GM21515 (cell line): ENCODE measurements around the gene CLDN22.
A peak's percentile ranks its signal among the peaks of the same experiment; 100 is the strongest.

Experiments used
- ATAC-seq: cut with Tn5 transposase; IDR thresholded peaks from one replicate; pipeline ENCODE4 v1.9.1; 2021; ENCODE audit not compliant: unreplicated experiment

CLDN22 gene

DNA sequence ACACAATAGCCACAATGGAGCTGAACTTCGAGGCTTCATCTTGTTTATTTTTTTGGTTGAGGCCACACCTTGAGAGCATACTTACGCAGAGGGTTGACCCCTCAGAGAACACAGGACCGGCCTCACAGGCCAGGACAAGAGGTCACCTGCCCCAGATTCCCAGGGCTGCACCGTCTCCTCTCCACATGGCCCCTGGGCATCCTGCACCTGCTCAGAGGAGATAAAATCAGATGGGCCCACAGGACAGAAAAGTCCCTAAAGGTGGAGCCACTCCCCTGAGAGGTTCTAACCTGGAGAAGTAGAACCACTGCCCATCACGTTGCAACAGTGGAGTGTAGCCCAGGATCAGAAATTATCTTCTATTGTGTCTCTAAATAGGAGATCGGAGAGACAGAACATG, 3.2 kb upstream of the CLDN22 start:
- ATAC-seq, result no peak

GRCh38 chr4:183322326-183322725, 2.2 kb upstream of the CLDN22 start, which contains the start of gene CLDN24:
Gene CLDN24 (minus strand): TSS chr4:183322426. CDS start chr4:183322426, 0 bp downstream.
- no peak for ATAC-seq

DNA sequence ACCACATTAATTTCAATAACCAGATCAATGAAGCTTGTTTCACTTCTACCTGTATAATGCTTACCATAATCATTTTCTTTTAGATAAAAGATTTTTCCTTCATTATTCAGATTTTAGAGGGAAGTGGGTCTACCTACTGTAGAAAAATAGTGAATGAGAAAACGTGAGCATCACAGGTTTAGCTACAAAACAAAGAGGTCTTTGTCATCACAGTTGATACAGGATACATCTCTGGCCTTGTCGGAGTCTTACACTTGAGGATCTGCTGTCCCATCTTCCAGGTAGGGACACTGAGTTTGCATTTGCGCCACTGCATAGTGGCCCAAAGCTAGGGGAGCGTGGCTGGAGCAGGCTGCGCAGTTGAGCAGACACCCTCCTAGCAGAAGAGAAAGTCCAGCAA, 1.4 kb upstream of the CLDN22 start:
- no peak for ATAC-seq

DNA sequence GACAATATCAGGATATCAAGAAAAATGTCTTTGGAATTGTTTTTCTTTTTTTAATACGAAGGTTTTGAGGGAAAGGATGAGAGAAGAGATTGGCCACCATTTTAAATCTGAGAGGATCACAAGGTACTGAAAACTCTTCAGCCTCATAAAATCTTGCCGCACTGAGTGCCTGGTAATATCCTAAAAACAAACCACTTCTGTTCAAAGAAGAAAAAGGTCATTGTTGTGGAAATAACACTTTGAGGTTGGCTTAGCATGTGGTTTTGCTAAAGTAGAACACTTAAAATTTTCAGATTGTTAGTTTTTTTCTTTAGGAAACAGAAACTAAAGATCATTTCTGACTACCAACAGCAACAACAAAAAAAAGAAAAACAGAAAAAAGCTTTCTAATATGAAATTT, 1.0 kb upstream of the CLDN22 start:
- no peak for ATAC-seq

DNA sequence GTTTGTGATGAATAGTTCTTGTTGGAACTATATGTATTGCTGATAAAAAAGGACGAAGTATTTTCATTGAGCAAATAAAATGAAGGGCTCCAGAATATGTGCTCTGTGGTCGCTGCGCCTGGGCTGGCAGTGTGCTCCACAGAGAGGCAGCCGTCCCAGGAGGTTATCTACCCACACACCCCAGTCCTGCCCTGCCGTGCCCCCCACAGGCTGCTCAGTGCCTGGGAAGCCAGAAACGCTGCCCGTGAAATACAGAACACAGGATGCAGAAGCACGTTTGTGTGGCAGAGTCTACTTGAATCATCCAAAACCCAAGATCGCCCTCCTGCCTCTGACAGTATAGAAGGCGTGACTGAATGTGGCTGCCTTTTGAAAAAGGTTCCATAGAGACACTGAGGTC, 1.4 kb downstream of the CLDN22 start:
- ATAC-seq, result no peak

GRCh38 chr4:183314806-183315205, 5.3 kb downstream of the CLDN22 start:
- ATAC-seq, result no peak

GRCh38 chr4:183314336-183314735, 5.7 kb downstream of the CLDN22 start:
- ATAC-seq, result no peak

DNA sequence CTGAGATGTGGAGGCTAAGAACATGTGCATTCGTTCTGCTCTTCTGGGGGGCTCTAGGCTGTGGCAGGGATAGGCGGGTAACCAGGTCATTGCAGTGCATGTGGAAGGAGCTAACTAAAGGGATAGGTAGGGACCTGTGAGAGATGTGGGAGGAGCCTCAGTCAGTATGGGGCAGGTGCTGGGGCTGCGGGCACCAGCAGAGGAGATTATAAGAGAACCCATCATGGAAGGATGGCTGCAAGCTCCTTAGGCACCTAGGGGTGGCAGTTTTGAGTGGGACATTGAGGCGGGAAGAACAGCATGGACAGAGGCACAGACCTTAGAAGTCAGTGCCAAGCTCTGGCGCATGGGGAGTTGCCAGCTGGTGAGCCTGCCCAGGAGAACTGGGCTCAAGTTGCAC, 7.2 kb downstream of the CLDN22 start:
- no peak for ATAC-seq

DNA sequence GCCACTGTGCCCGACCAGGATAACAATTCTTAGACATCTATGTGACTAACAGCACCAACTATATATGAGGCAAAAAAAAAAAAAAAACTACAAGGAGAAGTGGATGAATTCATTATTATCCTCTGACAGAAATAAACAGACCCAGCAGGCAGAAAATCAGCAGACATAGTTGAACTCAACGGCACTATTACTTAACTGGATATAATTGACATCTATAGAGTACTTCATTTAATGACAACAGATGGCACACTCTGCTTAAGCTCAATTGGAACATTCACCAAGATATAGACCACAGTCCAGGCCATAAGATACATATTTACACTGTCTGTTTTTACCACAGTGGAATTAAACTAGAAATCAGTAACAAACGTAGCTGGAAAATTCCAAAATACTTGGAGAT, 13.3 kb downstream of the CLDN22 start:
- ATAC-seq, result no peak

DNA sequence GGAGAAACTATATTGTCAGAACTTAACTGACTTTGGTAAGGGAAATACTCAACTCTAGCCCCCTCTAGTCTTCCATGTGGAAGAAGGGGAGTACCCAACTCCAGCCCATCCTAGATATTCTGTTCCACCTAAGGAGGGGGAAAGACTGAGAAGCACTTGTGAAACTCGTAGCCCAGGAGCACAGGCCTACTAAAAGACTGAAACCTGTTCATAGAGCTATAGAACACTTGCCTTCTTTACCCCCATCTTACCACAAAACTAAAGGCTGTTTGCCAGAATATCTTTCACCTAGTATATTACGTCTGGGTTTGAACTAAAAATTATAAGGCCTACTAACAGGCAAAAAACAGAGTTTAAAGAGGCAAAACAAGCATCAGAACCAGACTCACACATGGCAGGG, 15.5 kb downstream of the CLDN22 start:
- no peak for ATAC-seq

GRCh38 chr4:183304067-183304466, 16.0 kb downstream of the CLDN22 start:
- peak; percentile 68 for ATAC-seq

DNA sequence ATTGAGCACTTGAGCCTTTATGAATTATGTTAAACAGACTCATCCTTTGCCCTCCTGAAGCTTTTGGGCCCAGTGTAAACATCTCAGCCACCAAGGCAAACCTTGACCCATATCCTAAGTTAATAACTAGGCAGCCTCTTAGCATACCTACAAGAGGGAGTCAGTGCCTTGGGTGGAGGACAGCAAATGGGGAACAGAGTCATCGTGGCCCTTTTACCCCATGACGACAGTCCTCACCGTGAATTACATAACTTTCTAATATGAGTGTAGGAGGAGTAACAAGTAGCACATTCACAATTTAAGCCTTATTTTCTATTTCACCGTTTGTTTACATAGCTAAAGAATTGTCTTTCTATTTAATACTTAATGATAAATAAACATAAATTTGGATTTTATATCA, 16.8 kb downstream of the CLDN22 start:
- ATAC-seq, result no peak

DNA sequence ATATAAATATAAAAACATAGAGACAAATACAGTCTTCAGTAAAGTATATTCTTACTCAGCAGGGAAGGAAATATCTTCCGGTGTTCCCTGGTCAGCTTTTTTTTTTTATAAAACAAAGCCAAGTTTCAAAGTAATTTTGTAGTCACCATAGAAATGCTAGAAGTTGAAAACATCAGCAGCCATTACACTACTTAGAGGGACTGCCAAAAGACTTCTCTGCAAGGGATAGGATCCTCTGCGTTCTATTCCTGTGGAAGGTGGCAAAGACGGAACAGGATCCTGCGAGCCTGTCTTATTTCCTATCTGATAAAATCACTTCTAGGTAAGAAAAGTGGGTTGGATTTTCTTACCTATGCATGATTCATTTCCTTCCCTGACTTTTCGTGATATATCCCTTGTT, 19.4 kb downstream of the CLDN22 start:
- ATAC-seq, result no peak

DNA sequence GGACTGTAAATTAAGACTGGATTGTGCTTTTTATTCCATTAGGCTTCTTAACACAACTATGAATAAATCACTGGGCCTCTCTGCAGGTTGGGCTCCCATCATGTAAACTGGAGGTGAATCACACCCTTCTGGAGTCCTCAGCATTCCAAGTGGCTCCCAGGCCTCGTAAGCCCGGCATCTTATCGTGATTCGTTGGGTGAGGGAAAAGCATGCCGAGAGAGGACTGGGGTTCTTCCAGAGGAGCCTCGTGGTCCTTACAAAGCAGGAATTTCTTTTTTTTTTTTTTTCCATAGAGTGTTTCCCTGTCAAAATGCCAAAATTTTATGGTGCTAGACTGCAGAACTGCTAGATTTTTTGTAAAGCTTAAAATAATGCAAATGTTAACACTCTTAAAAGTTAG, 20.0 kb downstream of the CLDN22 start:
- no peak for ATAC-seq

- ATAC-seq, result no peak
These were observed 20.6 kb downstream of the CLDN22 start for GRCh38 chr4:183299464-183299863.

DNA sequence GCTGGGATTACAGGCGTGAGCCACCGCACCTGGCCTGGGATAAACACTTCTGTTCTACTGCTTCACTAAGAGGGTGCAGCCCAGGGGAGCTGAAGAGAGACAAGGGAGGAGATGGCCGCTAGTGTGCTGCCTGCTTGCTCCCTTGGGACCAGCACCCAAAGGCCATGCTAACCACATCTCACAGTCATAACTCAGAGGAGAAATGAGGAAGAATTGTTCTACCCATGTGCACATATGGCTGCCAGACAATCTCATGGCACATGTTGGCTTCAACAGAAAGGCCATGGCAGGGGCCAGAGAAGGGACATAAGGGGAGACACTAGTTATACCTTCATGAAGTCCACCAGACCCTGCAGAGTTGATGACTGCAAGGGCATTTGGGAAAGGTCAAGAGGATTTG, 22.4 kb downstream of the CLDN22 start:
- ATAC-seq, result peak; percentile 44

DNA sequence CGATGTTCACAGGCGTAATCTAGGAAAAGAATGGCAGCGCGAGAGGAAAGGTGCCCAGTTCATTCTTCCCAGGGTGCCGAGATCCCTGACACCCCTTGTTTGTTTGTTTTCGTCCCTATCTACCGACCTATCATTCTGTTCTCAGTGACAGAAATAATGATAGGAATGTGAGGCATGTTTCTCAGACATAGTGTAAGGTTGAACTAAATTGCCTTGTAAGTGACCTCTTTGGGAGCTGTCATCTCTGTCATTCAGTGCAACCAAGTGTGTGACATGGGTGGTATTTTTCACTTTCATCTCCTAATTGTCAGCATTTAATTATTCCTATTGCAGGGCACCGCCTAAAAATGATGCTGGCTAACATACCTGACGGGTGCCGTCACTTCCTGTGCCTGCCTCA, 24.4 kb downstream of the CLDN22 start:
- no peak for ATAC-seq

- ATAC-seq, result no peak
These were observed 29.0 kb downstream of the CLDN22 start for GRCh38 chr4:183291070-183291469.

GRCh38 chr4:183289688-183290087, 30.4 kb downstream of the CLDN22 start:
- ATAC-seq, result no peak

DNA sequence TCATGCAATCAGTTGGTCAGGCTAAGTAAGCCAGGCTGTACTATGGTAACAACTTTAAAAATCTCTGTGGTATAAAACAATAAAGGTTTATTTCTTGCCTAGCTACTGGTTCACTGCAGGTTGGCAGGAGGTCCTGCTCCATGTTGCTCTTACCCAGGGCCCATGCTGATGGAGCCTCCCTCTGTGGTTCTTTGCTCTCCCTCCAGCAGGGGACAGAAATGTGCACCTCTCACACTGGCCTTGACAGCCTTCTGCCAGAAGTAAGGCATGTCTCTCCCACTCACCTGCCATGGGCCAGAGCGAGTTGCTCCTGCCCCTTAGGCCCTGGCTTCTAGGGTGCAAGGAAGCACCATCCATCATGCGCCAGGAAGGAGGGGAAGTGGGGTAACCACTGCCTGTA, 31.1 kb downstream of the CLDN22 start:
- ATAC-seq, result no peak

DNA sequence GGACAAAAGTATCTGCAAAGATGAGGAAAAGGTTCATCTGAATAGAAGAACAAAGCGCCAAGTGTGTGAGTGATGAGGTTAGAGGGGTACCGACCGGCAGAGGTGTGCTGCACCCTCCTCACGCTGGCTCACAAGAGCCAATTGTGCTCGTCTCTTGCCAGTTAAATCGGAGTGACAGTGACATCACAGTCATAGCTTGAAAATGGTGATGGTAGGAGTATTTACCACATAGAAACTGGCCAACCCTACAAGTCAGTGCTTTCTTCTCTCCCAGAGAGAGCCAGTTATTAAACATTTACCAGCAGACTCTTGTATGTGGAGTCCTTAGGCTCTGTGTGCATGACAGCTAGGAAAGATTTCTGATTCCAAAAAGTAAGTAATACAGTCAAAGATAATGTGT, 32.4 kb downstream of the CLDN22 start:
- peak; percentile 65 for ATAC-seq

GRCh38 chr4:183287309-183287659, 32.8 kb downstream of the CLDN22 start:
- ATAC-seq, result peak; percentile 73

DNA sequence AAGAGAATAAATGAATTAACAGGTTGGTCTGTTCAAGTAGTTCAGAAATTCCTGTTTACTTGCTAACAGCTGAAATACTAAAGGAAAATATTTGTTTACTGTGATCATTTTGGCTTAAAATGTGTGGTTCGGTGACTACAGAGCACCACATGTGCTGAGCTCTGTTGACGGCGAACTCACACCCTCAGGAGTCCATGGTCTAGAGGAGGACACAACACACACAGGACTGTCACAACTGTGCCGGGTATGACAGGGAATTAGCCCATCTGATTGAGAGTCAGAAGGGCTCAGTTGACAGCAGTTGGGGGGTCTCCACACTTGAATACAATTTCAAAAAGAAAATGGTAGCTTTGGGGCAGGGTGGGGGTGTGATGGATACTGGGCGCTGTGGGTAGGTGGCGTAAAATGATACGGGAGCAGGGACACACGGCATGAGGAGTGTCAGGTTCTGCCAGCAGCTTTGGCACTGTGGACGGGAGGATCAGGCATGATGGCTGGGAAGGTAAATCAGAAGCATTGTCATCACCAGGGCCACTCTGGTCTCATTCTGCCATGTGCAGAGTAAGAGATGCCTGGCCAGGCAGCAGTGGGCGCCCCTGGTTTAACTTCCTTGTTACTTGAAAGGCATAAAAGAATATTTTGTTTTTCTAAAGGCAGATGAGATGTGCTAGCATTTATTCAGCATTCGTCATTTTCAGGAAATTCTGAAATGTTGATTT, 33.3 kb downstream of the CLDN22 start:
- no peak for ATAC-seq
